GM12878 (cell line): Measurements from ENCODE around the gene KDM5C. TPM values are rescaled to one million over a fixed set of nuclear protein-coding genes. Genes with fewer than 3 reads are reported as not detected.
A peak's percentile ranks its signal among the peaks of the same experiment; 100 is the strongest.

ENCODE experiments used
- BHLHE40 ChIP-seq, 2 experiments: fragments of 450-650 bp in 1 of 2; IDR thresholded peaks; 2 replicates each; pipeline ENCODE4 v1.6.1; 2011 to 2017; ENCODE audit warnings: low read depth in 2 of 2, borderline replicate concordance in 1 of 2, improper control_type of control experiment in 1 of 2, low read length in 1 of 2, mild to moderate bottlenecking in 1 of 2
- CHD1 ChIP-seq: IDR thresholded peaks from 2 replicates; pipeline ENCODE4 v1.6.1; 2012; ENCODE audit warnings: low read depth, low read length, improper control_type of control experiment
- CUX1 ChIP-seq: IDR thresholded peaks from 2 replicates; pipeline ENCODE4 v1.6.1; 2012; ENCODE audit warnings: improper control_type of control experiment, low read depth, low read length; ENCODE audit not compliant: insufficient replicate concordance
- DPF2 ChIP-seq: fragments of 450-650 bp; IDR thresholded peaks from 2 replicates; pipeline ENCODE4 v1.6.1; 2017; ENCODE audit warnings: mild to moderate bottlenecking
- E2F4 ChIP-seq: IDR thresholded peaks from 2 replicates; pipeline ENCODE4 v1.6.1; 2012; ENCODE audit warnings: low read depth, low read length, improper control_type of control experiment
- EED ChIP-seq: sonication (generic); IDR thresholded peaks from 2 replicates; pipeline ENCODE4 v1.6.1; 2016; ENCODE audit warnings: antibody characterized with exemption, low read depth
- FOXM1 ChIP-seq: IDR thresholded peaks from 2 replicates; pipeline ENCODE4 v1.6.1; 2012; ENCODE audit warnings: low read depth, mild to moderate bottlenecking, inconsistent platforms, low read length, moderate library complexity
- IRF3 ChIP-seq: fragments of 450-650 bp; IDR thresholded peaks from 2 replicates; pipeline ENCODE4 v1.6.1; 2014; ENCODE audit warnings: mild to moderate bottlenecking
- NFYA ChIP-seq: IDR thresholded peaks from 2 replicates; pipeline ENCODE4 v1.6.1; 2011; ENCODE audit warnings: low read depth, mild to moderate bottlenecking, low read length, improper control_type of control experiment, borderline replicate concordance
- NFYB ChIP-seq: IDR thresholded peaks from 2 replicates; pipeline ENCODE4 v1.6.1; 2011; ENCODE audit warnings: low read depth, mild to moderate bottlenecking, low read length, improper control_type of control experiment, moderate library complexity; ENCODE audit not compliant: insufficient read depth
- NR2C2 ChIP-seq: IDR thresholded peaks from 2 replicates; pipeline ENCODE4 v1.6.1; 2011; ENCODE audit warnings: borderline replicate concordance, low read depth; ENCODE audit not compliant: control insufficient read depth, insufficient read length
- TBL1XR1 ChIP-seq: IDR thresholded peaks from 2 replicates; pipeline ENCODE4 v1.6.1; 2012; ENCODE audit warnings: low read depth, low read length, improper control_type of control experiment
- TCF12 ChIP-seq: IDR thresholded peaks from 2 replicates; pipeline ENCODE4 v1.6.1; 2011; ENCODE audit warnings: low read depth, mild to moderate bottlenecking, low read length
- TCF3 ChIP-seq: IDR thresholded peaks from 2 replicates; pipeline ENCODE4 v1.6.1; 2012; ENCODE audit warnings: low read depth, mild to moderate bottlenecking, low read length, borderline replicate concordance; ENCODE audit not compliant: insufficient read depth
- ZBTB11 ChIP-seq: fragments of 450-650 bp; formaldehyde crosslinking; IDR thresholded peaks from 2 replicates; pipeline ENCODE4 v1.5.0; 2022; ENCODE audit warnings: mild to moderate bottlenecking, missing genetic modification characterization
- polyA plus RNA-seq, 11 experiments: library from polyadenylated mRNA; depleted of rRNA in 4 of 11; unstranded in 6 of 11; stranded (reverse) in 5 of 11; fragments of >200 nt; fragmentation: Nextera tagmentation in 4 of 11; fragmentation: Illumina TruSeq in 1 of 11; extraction: Ambion mirVana in 4 of 11; extraction: Trizol in 1 of 11; gene quantifications; 1 replicate in 1 of 11; 2 replicates in 10 of 11; pipeline versions ENCODE4 v1.2.1 to v1.2.3, GENCODE V29; 2011 to 2016; ENCODE audit warnings: inconsistent platforms in 2 of 11, missing spikeins in 2 of 11, low read depth in 1 of 11
- total RNA-seq, 4 experiments: library from RNA; depleted of rRNA in 3 of 4; stranded (reverse); fragments of >200 nt in 3 of 4; fragmentation: Illumina TruSeq in 1 of 4; extraction: Trizol in 1 of 4; gene quantifications; 2 replicates each; pipeline versions ENCODE4 v1.2.1 to v1.2.3, GENCODE V29; 2013 to 2021

The KDM5C gene
- total and polyA plus RNA-seq, 10 of the 15 experiments (the other 5 are each of a cell fraction or from before 2014, with no cell fraction given), result 1.5 to 110 (median 53.0) TPM

- TF ChIP-seq EED (peak; percentile 60; the same call in 1 of the 2 replicates), IRF3 (no peak; the same call in 1 of the 2 replicates), TCF3 (no peak), TCF12 (peak; percentile 8; the same call in 1 of the 2 replicates), FOXM1 (peak; percentile 73), NFYB (no peak), DPF2 (0 out of 2 replicates have a peak, but pooled peaks have one; percentile 32), BHLHE40 (IDR thresholded peaks at IDR 0.05; ENCODE audit: borderline replicate concordance in 1 of 2, low read depth in 2 of 2, low read length in 1 of 2) (peak; percentile 89 to 94), TBL1XR1 (0 out of 2 replicates have a peak, but pooled peaks have one; percentile 30), ZBTB11 (no peak), NR2C2 (no peak), CUX1 (peak; percentile 49), CHD1 (0 out of 2 replicates have a peak, but pooled peaks have one; percentile 42), E2F4 (no peak), NFYA (no peak)
Observed at GRCh38 chrX:53224860-53225797, at the start of gene KDM5C (continued).
